GM12873 (cell line): ENCODE measurements around the gene OR5AC2.
A peak's percentile ranks its signal among the peaks of the same experiment; 100 is the strongest.

Experiments used
- CTCF ChIP-seq: IDR thresholded peaks from 2 replicates; pipeline ENCODE4 v1.5.1; 2012; ENCODE audit warnings: low read depth, mild to moderate bottlenecking, moderate library complexity, low read length, control low read depth; ENCODE audit not compliant: insufficient read depth; ENCODE audit errors: missing control alignments

Gene OR5AC2

DNA sequence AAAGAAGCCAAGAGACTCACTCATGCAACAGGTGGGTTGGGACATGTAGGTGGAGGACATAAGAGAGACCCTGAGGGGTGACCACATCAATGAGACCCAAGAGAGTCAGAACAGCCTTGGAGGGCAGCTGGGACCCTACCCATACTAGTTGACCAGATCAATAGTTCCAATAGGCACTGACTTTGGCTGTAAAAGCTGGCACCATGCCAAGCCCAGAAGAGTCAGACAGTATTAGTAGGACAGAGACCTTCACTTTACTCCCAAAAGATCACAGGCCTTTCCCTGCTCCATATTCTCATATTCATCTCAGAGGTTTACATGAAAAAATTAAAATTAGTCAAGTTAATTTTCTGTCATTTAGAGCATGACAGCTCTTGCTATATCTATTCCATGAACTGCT lies 30.9 kb upstream of the OR5AC2 start:
- TF ChIP-seq CTCF = no peak

DNA sequence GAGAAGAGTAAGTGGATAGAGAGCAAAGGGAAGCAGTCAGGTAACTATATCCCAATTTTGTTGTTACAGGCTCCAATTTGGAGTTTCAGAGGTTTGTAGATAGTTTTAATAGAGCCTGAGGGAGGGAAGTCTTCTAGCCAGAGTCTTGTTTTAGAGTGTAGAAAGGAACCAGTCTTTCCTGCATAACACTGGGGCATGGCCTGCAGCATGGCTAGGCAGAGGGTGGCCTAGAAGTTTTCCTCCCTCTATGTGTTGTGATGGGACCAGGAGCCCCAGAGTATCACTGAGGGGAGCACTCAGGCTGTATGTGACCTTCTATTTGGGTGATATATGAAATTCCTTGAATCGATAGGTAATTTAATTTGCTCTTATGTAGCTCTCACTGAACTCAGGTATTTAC lies 29.3 kb upstream of the OR5AC2 start:
- TF ChIP-seq CTCF = no peak

- no peak for TF ChIP-seq CTCF
These were observed 28.6 kb upstream of the OR5AC2 start for GRCh38 chr3:98058244-98058960.

GRCh38 chr3:98068824-98069223 lies 18.1 kb upstream of the OR5AC2 start:
- TF ChIP-seq CTCF = peak; percentile 20

DNA sequence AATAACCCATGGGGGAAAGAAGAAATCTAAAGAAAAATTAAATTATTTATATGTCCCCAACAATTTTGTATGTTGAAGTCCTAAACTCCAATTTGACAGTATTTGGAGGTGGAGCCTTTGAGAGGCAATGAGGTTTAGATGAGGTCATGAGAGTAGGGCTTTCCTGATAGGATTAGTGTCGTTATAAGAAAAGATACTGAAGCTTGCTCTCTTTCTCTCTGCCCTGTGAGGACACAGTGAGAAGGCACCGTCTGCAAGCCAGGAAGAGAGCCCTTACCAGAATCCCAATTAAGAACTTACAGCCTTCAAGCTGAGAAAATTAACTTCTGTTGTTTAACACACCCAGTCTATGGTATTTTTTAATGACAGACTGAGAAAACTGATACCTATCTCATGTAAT lies 16.1 kb upstream of the OR5AC2 start:
- no peak for TF ChIP-seq CTCF

DNA sequence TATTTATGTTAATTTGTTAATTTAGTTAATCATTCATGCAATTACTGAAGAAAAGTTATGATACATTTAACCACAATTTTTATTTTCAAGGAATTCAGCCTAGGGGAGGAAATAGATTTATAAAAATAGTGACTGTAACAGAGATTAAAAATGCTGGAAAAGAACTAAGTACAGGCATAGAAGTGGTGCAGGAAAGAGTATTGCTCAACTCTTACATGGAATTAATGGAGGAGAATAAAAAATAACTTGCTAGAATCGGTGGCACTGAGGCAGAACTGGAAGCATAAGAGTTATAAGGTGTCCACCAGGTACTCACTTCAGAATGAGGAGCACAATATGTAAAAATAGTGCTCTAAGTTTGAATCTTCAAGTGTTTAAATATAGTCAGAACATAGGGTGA lies 13.5 kb upstream of the OR5AC2 start:
- no peak for TF ChIP-seq CTCF

DNA sequence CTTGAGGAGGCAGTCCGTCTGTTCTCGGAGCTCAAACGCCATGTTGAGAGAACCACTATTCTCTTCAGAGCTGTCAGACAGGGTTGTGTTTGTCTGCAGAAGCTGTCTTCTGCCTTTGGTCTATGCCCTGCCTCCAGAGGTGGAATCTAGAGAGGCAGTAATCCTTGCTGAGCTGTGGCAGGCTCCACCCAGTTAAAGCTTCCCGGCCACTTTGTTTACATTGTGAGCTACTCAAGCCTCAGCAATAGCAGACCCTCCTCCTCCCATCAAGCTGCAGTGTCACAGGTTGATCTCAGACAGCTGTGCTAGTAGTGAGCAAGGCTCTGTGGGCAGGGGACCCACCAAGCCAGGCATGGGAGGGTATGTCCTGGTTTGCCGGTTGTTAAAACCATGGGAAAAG lies 8.9 kb downstream of the OR5AC2 start:
- no peak for TF ChIP-seq CTCF
